Activated CD8-positive, alpha-beta memory T cell treated with anti-CD3 and anti-CD28 coated beads, Interleukin-2, amount 50 U/mL, for 48 hours (primary cell): Measurements from ENCODE around the gene SLC6A6.

Experiments used
- DNase-seq: peaks from one replicate; pipeline ENCODE4 v3.0.0-alpha.2; 2020

The SLC6A6 gene

GRCh38 chr3:14422016-14422963 is 19.9 kb downstream of the SLC6A6 start:
- no peak for DNase-seq

GRCh38 chr3:14423197-14423743 is 20.9 kb downstream of the SLC6A6 start:
- DNase-seq, result no peak

- DNase-seq, result no peak
These were observed 21.6 kb downstream of the SLC6A6 start for GRCh38 chr3:14423963-14424362.

- no peak for DNase-seq
These were observed 22.5 kb downstream of the SLC6A6 start for GRCh38 chr3:14424711-14425580.

- no peak for DNase-seq
These were observed 23.3 kb downstream of the SLC6A6 start for GRCh38 chr3:14425581-14426304.

GRCh38 chr3:14426305-14426620 is 23.9 kb downstream of the SLC6A6 start:
- no peak for DNase-seq

- no peak for DNase-seq
These were observed 26.0 kb downstream of the SLC6A6 start for GRCh38 chr3:14428087-14429033.

GRCh38 chr3:14429237-14429636 is 26.8 kb downstream of the SLC6A6 start:
- no peak for DNase-seq

- DNase-seq, result no peak
These were observed 27.2 kb downstream of the SLC6A6 start for GRCh38 chr3:14429640-14430039.

- DNase-seq, result no peak
These were observed 27.6 kb downstream of the SLC6A6 start for GRCh38 chr3:14430053-14430452.

- no peak for DNase-seq
These were observed 28.5 kb downstream of the SLC6A6 start for GRCh38 chr3:14430706-14431451.

- no peak for DNase-seq
These were observed 29.1 kb downstream of the SLC6A6 start for GRCh38 chr3:14431452-14431916.

- DNase-seq, result peak; percentile 92
These were observed 29.8 kb downstream of the SLC6A6 start for GRCh38 chr3:14431917-14432834.

- DNase-seq, result no peak
These were observed 30.7 kb downstream of the SLC6A6 start for GRCh38 chr3:14433106-14433505.

- DNase-seq, result no peak
These were observed 31.7 kb downstream of the SLC6A6 start for GRCh38 chr3:14434126-14434497.

GRCh38 chr3:14434498-14435151 is 32.2 kb downstream of the SLC6A6 start:
- DNase-seq, result no peak

- no peak for DNase-seq
These were observed 33.0 kb downstream of the SLC6A6 start for GRCh38 chr3:14435175-14436014.

GRCh38 chr3:14436954-14437281 is 34.5 kb downstream of the SLC6A6 start:
- DNase-seq, result no peak
